AG04450 (cell line): ENCODE data around the gene NFIA. TPM values are rescaled to one million over a fixed set of nuclear protein-coding genes. Genes with fewer than 3 reads are reported as not detected.

ENCODE experiments used
- CTCF ChIA-PET: fragments of 300-600, 350-600 bp; formaldehyde crosslinking; extraction: SDS; loops from one replicate; lab custom pipeline; 2022; ENCODE audit warnings: antibody characterized with exemption, inconsistent platforms; lab: Charles Lee
- POLR2A ChIA-PET: fragments of 350-600 bp; formaldehyde crosslinking; extraction: SDS; loops from one replicate; lab custom pipeline; 2021; ENCODE audit warnings: antibody characterized with exemption, inconsistent platforms; lab: Yijun Ruan, JAX
- DNase-seq: peaks from one replicate; pipeline ENCODE4 v3.0.0-alpha.2; 2011; ENCODE audit warnings: low read depth, low spot score
- H3K27ac ChIP-seq: one replicate; pipeline ENCODE4 v1.5.1; 2012; ENCODE audit warnings: low read depth, low read length, control low read depth
- H3K27me3 ChIP-seq: one replicate; pipeline ENCODE4 v1.6.0; 2012; ENCODE audit warnings: low read length; ENCODE audit not compliant: control insufficient read depth, insufficient read depth
- H3K4me3 ChIP-seq: 2 replicates; pipeline ENCODE4 v1.5.1; 2011; ENCODE audit warnings: mild to moderate bottlenecking, low read depth, low read length, control low read depth
- H3K9me3 ChIP-seq: 2 replicates; pipeline ENCODE4 v1.5.1; 2012; ENCODE audit warnings: low read length; ENCODE audit not compliant: control insufficient read depth, insufficient read depth
- polyA plus RNA-seq: library from polyadenylated mRNA; depleted of rRNA; stranded (reverse); fragments of >200 nt; gene quantifications from 2 replicates; pipeline ENCODE4 v1.2.3, GENCODE V29; 2011
- TF ChIP-seq, protein P1 (sequence below): IDR thresholded peaks from 2 replicates; pipeline ENCODE4 v1.5.1; 2011; ENCODE audit warnings: low read depth, low read length, control low read depth, inconsistent platforms

The NFIA gene
- polyA plus RNA-seq, 1 experiment, result 3.9 TPM

DNA sequence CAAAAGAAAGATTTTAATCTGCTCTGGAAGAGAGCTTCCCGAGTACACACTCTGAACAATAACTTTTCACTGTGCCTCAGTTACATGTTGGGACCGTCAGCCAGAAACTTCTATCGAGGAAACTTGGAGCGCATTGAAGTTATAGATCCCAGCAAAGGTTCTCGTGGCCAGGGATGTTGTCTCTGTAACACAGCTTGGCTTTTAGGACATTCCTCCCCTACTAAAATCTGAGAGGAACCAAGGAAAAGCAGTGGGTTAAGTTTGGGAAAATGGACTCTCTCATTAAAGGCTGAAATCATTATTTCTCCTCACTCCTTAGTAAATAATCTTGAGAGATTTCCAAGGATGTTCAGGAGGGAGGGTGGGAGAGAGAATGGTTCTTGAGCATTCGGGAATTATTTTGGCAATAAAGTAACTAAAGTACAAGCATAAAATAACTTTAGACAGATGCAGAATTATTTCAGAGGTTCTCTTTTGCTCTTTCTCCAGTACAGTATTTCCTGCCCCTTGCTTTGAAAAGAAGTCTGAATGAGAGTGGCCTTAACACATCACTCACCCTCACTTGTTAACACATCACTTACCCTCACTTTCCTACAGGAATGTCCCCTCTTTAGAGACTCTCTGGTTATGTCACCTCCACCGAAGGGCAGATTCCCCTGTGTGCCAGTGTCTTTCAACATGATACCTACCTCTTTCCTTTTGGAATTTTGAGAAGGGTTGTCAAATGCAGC is 1.8 kb upstream of the NFIA start:
- ChIA-PET CTCF (interaction anchor here (0.5 to 2.7 kb wide), 10 partner anchors 14 to 295 kb away, joined by 3 to 19 read pairs (median 4); no protein-coding TSS in a partner anchor), POLR2A (interaction anchor here (0.6 kb wide), 1 partner anchor 659 kb away, joined by 4 read pairs; no protein-coding TSS in a partner anchor)
- Histone ChIP-seq H3K4me3 (no peak overlapping the region; the same call in 1 of the 2 replicates), H3K9me3 (no peaks in the 10 kb centered on the region; the same call in 1 of the 2 replicates), H3K27ac (no peak overlapping the region), H3K27me3 (no peaks in the 10 kb centered on the region)
- TF ChIP-seq, protein P1, sequence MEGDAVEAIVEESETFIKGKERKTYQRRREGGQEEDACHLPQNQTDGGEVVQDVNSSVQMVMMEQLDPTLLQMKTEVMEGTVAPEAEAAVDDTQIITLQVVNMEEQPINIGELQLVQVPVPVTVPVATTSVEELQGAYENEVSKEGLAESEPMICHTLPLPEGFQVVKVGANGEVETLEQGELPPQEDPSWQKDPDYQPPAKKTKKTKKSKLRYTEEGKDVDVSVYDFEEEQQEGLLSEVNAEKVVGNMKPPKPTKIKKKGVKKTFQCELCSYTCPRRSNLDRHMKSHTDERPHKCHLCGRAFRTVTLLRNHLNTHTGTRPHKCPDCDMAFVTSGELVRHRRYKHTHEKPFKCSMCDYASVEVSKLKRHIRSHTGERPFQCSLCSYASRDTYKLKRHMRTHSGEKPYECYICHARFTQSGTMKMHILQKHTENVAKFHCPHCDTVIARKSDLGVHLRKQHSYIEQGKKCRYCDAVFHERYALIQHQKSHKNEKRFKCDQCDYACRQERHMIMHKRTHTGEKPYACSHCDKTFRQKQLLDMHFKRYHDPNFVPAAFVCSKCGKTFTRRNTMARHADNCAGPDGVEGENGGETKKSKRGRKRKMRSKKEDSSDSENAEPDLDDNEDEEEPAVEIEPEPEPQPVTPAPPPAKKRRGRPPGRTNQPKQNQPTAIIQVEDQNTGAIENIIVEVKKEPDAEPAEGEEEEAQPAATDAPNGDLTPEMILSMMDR, result no peak
- DNase-seq, result no peak

DNA sequence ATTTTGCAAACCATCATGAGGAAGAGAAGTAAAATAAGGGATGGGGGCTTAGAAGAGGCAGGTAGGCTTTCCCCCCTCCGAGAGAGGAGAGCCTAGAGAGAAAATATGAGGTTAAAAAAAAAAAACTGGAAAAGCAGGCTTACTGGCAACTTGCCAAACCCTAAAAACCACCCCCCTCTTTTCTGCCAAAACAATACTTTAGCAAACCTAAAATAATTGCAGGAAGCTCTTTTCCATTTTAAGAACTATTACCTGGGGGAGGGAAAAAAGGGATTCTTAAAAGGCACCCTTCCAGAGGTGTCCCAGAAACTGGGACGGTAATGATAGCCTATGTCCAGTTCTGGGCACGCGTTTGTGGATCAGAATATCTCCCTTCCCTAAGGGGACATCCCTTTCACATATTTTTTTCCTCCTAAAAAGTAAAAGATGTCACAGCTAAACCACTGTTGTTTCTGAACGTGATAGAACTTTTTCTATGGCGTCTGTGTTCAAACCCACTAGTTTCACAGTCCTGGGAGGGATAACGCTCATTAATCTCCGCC is 1.1 kb upstream of the NFIA start:
- peak overlapping the region; percentile 76 for H3K4me3 ChIP-seq
- DNase-seq, result no peak
- POLR2A ChIA-PET, result no interaction called here
- H3K9me3 ChIP-seq, result no peaks in the 10 kb centered on the region; the same call in 1 of the 2 replicates
- CTCF ChIA-PET, result interaction anchor here (0.6 to 2.7 kb wide), 7 partner anchors 9 to 1483 kb away, joined by 3 to 19 read pairs (median 5); no protein-coding TSS in a partner anchor
- no peak overlapping the region for H3K27ac ChIP-seq
- no peaks in the 10 kb centered on the region for H3K27me3 ChIP-seq
- TF ChIP-seq, protein P1, result no peak

- Histone ChIP-seq H3K4me3 (peak overlapping the region; percentile 76), H3K27ac (no peak overlapping the region), H3K27me3 (no peaks in the 10 kb centered on the region), H3K9me3 (no peaks in the 10 kb centered on the region; the same call in 1 of the 2 replicates)
- no peak for DNase-seq
- ChIA-PET POLR2A (interaction anchor here (0.6 to 1.1 kb wide), 2 partner anchors 39 to 44 kb away, joined by 3 read pairs; no protein-coding TSS in a partner anchor), CTCF (interaction anchor here (0.6 to 2.7 kb wide), 5 partner anchors 8 to 1484 kb away, joined by 3 to 19 read pairs (median 6); no protein-coding TSS in a partner anchor)
- TF ChIP-seq, protein P1, result no peak
Observed at GRCh38 chr1:61081686-61082310, 563 bp upstream of the NFIA start.

- DNase-seq, result no peak
- CTCF ChIA-PET, result no interaction called here
- no peak overlapping the region for H3K27ac ChIP-seq
Observed at GRCh38 chr1:61083013-61083806, 849 bp downstream of the NFIA start.

More at GRCh38 chr1:61083013-61083806, 849 bp downstream of the NFIA start:
- TF ChIP-seq, protein P1, result no peak
- H3K9me3 ChIP-seq, result no peaks in the 10 kb centered on the region; the same call in 1 of the 2 replicates
- POLR2A ChIA-PET, result no interaction called here
- H3K27me3 ChIP-seq, result no peaks in the 10 kb centered on the region
- H3K4me3 ChIP-seq, result peak overlapping the region; percentile 76
